ENCODE results near the gene ZNF20.

ZNF20 gene

GRCh38 chr19:12139885-12140544 is at the start of gene ZNF20:
Gene ZNF20 (minus strand): TSS chr19:12140350. CDS start chr19:12140182, 168 bp downstream.
- DNase-seq, result peak; percentile 93
- TF ChIP-seq POLR2A (IDR thresholded peaks at IDR 0.05; ENCODE audit: low read length) (peak; percentile 49), GATA1 (IDR thresholded peaks at IDR 0.05; ENCODE audit: low read depth, low read length) (no peak)

GRCh38 chr19:12187625-12188024 is 47.5 kb upstream of the ZNF20 start:
- DNase-seq, result peak; percentile 24 to 35
- TF ChIP-seq GATA1 (IDR thresholded peaks at IDR 0.05; ENCODE audit: low read depth, low read length) (no peak), POLR2A (IDR thresholded peaks at IDR 0.05; ENCODE audit: low read length) (no peak)

- no peak for DNase-seq
- TF ChIP-seq GATA1 (IDR thresholded peaks at IDR 0.05; ENCODE audit: low read depth, low read length), result no peak
- no peak for TF ChIP-seq POLR2A (IDR thresholded peaks at IDR 0.05; ENCODE audit: low read length)
Measured at GRCh38 chr19:12180377-12180776, 40.2 kb upstream of the ZNF20 start.

- TF ChIP-seq POLR2A (IDR thresholded peaks at IDR 0.05; ENCODE audit: low read length) (no peak), GATA1 (IDR thresholded peaks at IDR 0.05; ENCODE audit: low read depth, low read length) (no peak)
Measured at GRCh38 chr19:12166626-12167025, 26.5 kb upstream of the ZNF20 start.

GRCh38 chr19:12163826-12164225 is 23.7 kb upstream of the ZNF20 start:
- peak; percentile 13 to 38 for DNase-seq
- no peak for TF ChIP-seq POLR2A (IDR thresholded peaks at IDR 0.05; ENCODE audit: low read length)
- no peak for TF ChIP-seq GATA1 (IDR thresholded peaks at IDR 0.05; ENCODE audit: low read depth, low read length)

More at GRCh38 chr19:12166626-12167025, 26.5 kb upstream of the ZNF20 start:
- no peak for DNase-seq

- TF ChIP-seq GATA1 (IDR thresholded peaks at IDR 0.05; ENCODE audit: low read depth, low read length) (no peak), POLR2A (IDR thresholded peaks at IDR 0.05; ENCODE audit: low read length) (peak; percentile 82)
- DNase-seq, result peak; percentile 96
Measured at GRCh38 chr19:12162882-12163806, 23.0 kb upstream of the ZNF20 start, which contains the start of gene ZNF136. Gene ZNF136 (plus strand): TSS chr19:12163096. CDS start chr19:12163204, 108 bp downstream.

GRCh38 chr19:12162513-12162881 is 22.3 kb upstream of the ZNF20 start:
- DNase-seq, result no peak
- no peak for TF ChIP-seq POLR2A (IDR thresholded peaks at IDR 0.05; ENCODE audit: low read length)
- no peak for TF ChIP-seq GATA1 (IDR thresholded peaks at IDR 0.05; ENCODE audit: low read depth, low read length)

- TF ChIP-seq GATA1 (IDR thresholded peaks at IDR 0.05; ENCODE audit: low read depth, low read length), result no peak
- TF ChIP-seq POLR2A (IDR thresholded peaks at IDR 0.05; ENCODE audit: low read length), result no peak
- DNase-seq, result no peak
Measured at GRCh38 chr19:12159773-12160414, 19.7 kb upstream of the ZNF20 start.

GRCh38 chr19:12156223-12157058 is 16.3 kb upstream of the ZNF20 start, which contains the start of gene ZNF625:
Gene ZNF625 (minus strand): TSS chr19:12156734. CDS start chr19:12156558, 176 bp downstream.
- TF ChIP-seq GATA1 (IDR thresholded peaks at IDR 0.05; ENCODE audit: low read depth, low read length) (no peak), POLR2A (IDR thresholded peaks at IDR 0.05; ENCODE audit: low read length) (peak; percentile 19)
- DNase-seq, result peak; percentile 44 to 70

- TF ChIP-seq GATA1 (IDR thresholded peaks at IDR 0.05; ENCODE audit: low read depth, low read length) (no peak), POLR2A (IDR thresholded peaks at IDR 0.05; ENCODE audit: low read length) (no peak)
- DNase-seq, result peak in 1 of 2 experiments; percentile 12
Measured at GRCh38 chr19:12155324-12155860, 15.2 kb upstream of the ZNF20 start.

- peak in 1 of 2 experiments; percentile 12 for DNase-seq
- TF ChIP-seq GATA1 (IDR thresholded peaks at IDR 0.05; ENCODE audit: low read depth, low read length) (no peak), POLR2A (IDR thresholded peaks at IDR 0.05; ENCODE audit: low read length) (no peak)
Measured at GRCh38 chr19:12145348-12145747, 5.2 kb upstream of the ZNF20 start.

GRCh38 chr19:12141405-12141736 is 1.2 kb upstream of the ZNF20 start:
- DNase-seq, result no peak
- peak; percentile 25 for TF ChIP-seq POLR2A (IDR thresholded peaks at IDR 0.05; ENCODE audit: low read length)
- no peak for TF ChIP-seq GATA1 (IDR thresholded peaks at IDR 0.05; ENCODE audit: low read depth, low read length)
